OCI-LY7 (cell line): ENCODE results near the gene COL18A1.

Experiments
- EZH2phosphoT487 ChIP-seq: fragments of 200-600 bp; sonication (generic); IDR thresholded peaks from 2 replicates; pipeline ENCODE4 v1.6.1; 2018; ENCODE audit warnings: low read depth, borderline replicate concordance, mild to moderate bottlenecking, mixed run types, antibody characterized with exemption, low read length, moderate library complexity, mixed read lengths
- TF ChIP-seq, protein P1 (sequence below): fragments of 200-600 bp; sonication (generic); conservative IDR thresholded peaks from 2 replicates; pipeline ENCODE4 v1.5.1; 2014; ENCODE audit warnings: mild to moderate bottlenecking, antibody characterized with exemption, low read length, moderate library complexity, mixed read lengths

DNA sequence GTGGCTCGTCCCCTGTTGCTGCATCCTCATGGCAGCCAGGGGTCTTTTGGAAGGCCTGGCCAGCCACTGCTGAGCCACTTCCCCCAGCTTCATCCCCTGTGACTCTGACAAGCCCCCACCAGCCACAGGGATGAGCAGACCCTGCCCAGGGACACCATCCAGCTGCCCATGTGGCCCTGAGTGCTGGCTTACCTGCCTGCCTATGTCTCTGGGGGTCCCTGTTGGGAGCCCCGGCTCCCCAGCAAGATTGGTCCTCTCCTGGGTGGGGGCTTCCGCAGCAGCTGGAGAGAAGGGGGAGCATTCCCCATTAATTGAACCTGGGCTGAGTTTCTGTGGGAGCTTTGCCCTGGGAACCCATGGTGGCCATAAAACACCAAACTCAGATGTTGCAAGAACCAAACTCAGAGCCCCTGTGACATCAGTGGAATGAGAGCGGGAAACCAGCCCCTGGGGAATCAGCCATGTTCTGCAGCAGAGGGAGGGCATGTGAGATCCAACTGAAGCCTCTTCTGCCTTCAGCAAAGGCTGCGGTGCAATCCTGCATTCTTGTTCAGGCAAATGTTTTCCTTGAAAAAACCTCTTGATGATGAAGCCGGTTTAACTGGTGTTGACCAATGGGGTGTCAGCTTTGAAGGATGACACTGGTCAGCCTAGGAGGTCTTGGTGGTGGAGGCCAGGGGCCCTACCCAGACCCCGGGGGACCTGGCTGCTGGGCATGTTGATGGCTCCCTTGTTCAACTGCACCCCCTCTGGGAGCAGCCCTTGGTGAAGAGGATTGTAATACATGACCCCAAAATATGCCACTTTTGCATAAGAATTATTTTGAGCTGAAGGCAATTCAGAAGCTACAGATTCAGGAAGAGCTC lies 28.3 kb upstream of the COL18A1 start:
- TF ChIP-seq, protein P1, sequence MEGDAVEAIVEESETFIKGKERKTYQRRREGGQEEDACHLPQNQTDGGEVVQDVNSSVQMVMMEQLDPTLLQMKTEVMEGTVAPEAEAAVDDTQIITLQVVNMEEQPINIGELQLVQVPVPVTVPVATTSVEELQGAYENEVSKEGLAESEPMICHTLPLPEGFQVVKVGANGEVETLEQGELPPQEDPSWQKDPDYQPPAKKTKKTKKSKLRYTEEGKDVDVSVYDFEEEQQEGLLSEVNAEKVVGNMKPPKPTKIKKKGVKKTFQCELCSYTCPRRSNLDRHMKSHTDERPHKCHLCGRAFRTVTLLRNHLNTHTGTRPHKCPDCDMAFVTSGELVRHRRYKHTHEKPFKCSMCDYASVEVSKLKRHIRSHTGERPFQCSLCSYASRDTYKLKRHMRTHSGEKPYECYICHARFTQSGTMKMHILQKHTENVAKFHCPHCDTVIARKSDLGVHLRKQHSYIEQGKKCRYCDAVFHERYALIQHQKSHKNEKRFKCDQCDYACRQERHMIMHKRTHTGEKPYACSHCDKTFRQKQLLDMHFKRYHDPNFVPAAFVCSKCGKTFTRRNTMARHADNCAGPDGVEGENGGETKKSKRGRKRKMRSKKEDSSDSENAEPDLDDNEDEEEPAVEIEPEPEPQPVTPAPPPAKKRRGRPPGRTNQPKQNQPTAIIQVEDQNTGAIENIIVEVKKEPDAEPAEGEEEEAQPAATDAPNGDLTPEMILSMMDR: no peak
- no peak for TF ChIP-seq EZH2phosphoT487
